Cardiac septum (tissue), 1 donor: Measurements from ENCODE around the gene FCGR2B. TPM values are rescaled to one million over a fixed set of nuclear protein-coding genes. Genes with fewer than 3 reads are reported as not detected.
"Not testable (repeated sequence)": the region's sequence is repeated elsewhere in the genome, so short reads cannot be mapped to it uniquely, and the experiment has no call there.

Experiments
- DNase-seq: peaks from one replicate; pipeline ENCODE4 v3.0.0-alpha.2; 2020; ENCODE audit warnings: low spot score
- intact Hi-C: fragments of 100-400 bp; cut with DNase I; formaldehyde crosslinking; loops from one replicate; pipeline ENCODE4 v1.14.0; 2022
- long read RNA-seq: library from polyadenylated mRNA; unstranded; transcript quantifications from one replicate; pipeline ENCODE4 v2.0.0, GENCODE V29; 2021
- total RNA-seq: library from RNA; stranded (reverse); fragmentation: NEBNext Ultra II Directional; extraction: Animal tissue kit (Norgen Biotek cat#: 25700); gene quantifications from one replicate; pipeline ENCODE4 v1.2.1, GENCODE V29; 2021
- donor health status: DM: no; HTN: no; CAD: no.

Gene FCGR2B
- total RNA-seq = 5.6 TPM
- long read RNA-seq = 0 reads

DNA sequence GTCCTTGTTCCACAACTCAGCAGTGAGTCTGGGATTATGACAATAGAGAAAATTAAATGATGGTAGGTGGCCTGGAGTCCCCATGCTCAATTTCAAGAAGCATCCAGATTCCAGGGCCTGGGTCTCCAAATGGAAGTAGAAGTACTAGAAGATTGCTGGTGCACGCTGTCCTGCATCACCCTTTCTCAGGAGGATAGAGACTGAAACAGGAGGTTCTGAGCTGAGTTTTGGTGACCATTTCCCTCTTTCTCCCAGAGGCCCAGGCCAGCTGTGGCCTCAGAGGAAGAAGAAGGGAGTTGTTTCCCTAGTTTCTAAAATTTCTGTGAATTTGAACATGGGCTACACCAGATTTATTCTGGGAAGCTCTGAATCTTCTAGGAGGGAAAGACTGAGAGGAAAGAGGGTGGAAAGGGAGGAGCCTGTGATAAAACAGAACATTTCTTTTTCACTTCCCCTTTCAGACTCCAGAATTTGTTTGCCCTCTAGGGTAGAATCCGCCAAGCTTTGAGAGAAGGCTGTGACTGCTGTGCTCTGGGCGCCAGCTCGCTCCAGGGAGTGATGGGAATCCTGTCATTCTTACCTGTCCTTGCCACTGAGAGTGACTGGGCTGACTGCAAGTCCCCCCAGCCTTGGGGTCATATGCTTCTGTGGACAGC lies at the start of gene FCGR2B:
Gene FCGR2B, plus strand, starts transcription at position 460 of the 656 bp plus-strand sequence. Its CDS starts 99 bp downstream, at position 559.
- intact Hi-C loops, DNase-seq: not testable (repeated sequence)

DNA sequence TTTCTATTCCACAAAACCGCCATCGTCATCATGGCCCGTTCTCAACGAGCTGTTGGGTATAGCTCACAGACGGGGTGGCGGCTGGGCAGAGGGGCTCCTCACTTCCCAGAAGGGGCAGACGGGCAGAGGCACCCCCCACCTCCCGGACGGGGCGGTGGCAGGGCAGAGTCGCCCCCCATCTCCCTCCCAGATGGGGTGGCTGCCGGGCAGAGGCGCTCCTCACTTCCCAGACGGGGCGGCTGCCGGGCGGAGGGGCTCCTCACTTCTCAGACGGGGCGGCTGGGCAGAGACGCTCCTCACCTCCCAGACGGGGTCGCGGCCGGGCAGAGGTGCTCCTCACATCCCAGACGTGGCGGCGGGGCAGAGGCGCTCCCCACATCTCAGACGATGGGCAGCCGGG lies 46.5 kb upstream of the FCGR2B start:
- DNase-seq = not testable (repeated sequence)

DNA sequence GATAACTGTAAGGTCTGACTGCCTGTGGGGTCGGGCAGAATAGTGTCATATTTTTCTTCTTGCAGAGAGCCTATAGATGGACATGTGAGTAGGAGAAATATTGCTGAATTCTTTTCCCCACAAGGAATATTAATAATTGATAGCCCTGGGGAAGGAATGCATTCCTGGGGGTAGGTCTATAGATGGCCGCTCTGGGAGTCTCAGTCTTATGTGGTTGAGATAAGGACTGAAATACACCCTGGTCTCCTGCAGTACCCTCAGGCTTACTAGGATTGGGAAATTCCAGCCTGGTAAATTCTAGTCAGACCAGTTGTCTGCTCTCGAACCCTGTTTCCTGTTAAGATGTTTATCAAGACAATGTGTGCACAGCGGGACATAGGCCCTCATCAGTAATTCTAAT lies 44.4 kb upstream of the FCGR2B start:
- intact Hi-C loops, DNase-seq: not testable (repeated sequence)

More for the DNA sequence above, 46.5 kb upstream of the FCGR2B start:
- intact Hi-C loops = not testable (repeated sequence)

- DNase-seq, intact Hi-C loops: not testable (repeated sequence)
Observed at GRCh38 chr1:161620399-161620798, 42.5 kb upstream of the FCGR2B start.

DNA sequence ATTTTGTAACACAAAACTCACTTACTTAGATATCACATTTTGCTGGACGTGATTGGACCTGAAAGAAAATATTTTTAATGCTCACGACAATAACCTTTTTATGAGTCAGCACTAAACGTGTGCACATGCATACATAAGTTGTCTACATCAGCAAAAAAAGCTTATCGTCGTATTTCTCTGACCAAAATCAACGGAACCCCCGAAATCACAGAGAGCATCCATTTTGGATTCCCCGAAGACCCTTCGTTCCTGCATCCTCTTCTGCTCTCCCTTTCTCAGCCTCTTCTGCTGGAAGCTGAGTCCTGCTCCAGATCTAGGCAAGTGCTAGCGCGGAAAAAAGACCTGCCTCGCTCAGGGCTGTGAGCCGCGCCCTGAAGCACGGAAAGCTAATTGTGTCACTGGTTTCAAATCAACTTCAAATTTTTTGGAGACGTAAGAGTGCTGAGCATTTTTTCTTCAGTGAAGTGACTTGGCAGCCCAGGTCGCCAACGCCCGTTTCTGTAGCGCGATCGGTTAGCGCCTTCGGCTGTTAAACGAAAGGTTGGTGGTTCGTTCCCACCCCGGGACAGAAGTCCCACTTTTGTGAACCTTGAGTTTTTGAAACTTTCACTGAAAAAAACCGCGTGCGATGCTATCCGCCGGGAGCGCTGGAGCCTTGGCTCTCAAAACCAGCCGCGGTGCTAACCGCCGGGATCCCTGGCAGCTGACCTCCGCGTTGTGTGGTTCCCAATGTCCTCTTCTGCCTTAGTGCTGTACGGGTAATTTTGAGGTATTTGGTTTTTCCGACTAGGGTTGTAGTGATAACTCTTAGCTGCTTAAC lies 41.6 kb upstream of the FCGR2B start:
- intact Hi-C loops, DNase-seq: not testable (repeated sequence)

GRCh38 chr1:161622054-161622453 lies 40.9 kb upstream of the FCGR2B start:
- intact Hi-C loops, DNase-seq: not testable (repeated sequence)

- intact Hi-C loops = not testable (repeated sequence)
Observed at GRCh38 chr1:161623401-161624051, 39.4 kb upstream of the FCGR2B start.

GRCh38 chr1:161624605-161625004 lies 38.3 kb upstream of the FCGR2B start:
- DNase-seq, intact Hi-C loops: not testable (repeated sequence)

More at GRCh38 chr1:161623401-161624051, 39.4 kb upstream of the FCGR2B start:
- not testable (repeated sequence) for DNase-seq

DNA sequence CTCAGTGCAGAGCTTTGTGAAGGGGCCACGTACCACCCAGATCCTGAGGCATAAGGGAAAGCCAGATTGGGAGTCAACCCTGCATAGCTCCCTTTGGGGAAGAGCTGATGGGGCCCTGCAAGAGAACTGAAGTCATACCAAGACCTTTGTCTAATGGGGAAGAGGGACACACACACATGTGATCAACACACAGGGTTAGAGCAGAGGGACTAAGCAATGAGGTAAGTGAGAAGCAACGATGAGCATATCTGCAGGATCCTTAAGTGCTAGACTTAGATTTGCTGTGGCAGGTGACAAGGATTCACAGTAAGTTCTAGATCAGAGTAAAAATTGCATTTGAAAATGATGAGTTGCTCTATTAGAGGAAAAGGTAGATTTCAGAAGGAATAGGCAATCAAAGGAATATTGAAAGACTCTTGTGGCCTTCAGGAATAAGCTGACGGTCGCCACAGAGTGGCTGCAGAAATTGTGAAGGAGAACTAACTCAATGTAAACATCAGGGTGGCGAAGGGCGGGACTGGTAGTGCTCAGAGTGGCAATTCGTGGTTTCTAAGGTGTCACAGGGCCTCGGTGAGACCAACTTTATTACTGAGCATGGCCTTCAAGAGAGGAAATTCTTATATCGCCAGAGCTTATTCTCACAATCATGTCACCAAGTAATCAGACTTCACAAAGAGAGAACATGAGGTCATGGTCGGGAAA lies 36.3 kb upstream of the FCGR2B start:
- intact Hi-C loops, DNase-seq: not testable (repeated sequence)

GRCh38 chr1:161630128-161630742 lies 32.7 kb upstream of the FCGR2B start:
- DNase-seq, intact Hi-C loops: not testable (repeated sequence)

GRCh38 chr1:161631076-161631475 lies 31.9 kb upstream of the FCGR2B start, which contains the start of gene FCGR3B:
Gene FCGR3B (minus strand): TSS chr1:161631176. CDS start chr1:161631094, 82 bp downstream.
- intact Hi-C loops = no loop called here
- DNase-seq = no peak

GRCh38 chr1:161634993-161635392 lies 27.9 kb upstream of the FCGR2B start:
- intact Hi-C loops, DNase-seq: not testable (repeated sequence)

- not testable (repeated sequence) for DNase-seq
Observed at GRCh38 chr1:161636189-161636782, 26.7 kb upstream of the FCGR2B start.

DNA sequence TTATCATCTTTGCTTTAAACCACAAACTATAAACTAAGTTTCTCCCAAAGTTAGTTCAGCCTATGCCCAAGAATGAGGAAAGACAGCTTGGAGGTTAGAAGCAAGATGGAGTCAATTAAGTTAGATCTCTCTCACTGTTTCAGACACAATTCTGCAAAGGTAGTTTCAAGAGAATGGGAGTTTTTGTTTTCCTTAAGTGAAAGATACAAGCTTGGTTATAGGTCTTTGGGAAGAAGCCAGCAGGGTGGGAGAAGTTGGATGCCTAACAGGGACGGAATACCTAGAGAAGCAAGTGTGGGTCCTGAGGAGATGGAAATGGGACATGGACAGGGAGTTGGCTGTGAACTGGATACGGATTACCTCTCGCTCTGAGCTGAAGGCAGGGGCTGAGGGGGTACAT lies 26.0 kb upstream of the FCGR2B start:
- DNase-seq, intact Hi-C loops: not testable (repeated sequence)

More at GRCh38 chr1:161636189-161636782, 26.7 kb upstream of the FCGR2B start:
- intact Hi-C loops = not testable (repeated sequence)

DNA sequence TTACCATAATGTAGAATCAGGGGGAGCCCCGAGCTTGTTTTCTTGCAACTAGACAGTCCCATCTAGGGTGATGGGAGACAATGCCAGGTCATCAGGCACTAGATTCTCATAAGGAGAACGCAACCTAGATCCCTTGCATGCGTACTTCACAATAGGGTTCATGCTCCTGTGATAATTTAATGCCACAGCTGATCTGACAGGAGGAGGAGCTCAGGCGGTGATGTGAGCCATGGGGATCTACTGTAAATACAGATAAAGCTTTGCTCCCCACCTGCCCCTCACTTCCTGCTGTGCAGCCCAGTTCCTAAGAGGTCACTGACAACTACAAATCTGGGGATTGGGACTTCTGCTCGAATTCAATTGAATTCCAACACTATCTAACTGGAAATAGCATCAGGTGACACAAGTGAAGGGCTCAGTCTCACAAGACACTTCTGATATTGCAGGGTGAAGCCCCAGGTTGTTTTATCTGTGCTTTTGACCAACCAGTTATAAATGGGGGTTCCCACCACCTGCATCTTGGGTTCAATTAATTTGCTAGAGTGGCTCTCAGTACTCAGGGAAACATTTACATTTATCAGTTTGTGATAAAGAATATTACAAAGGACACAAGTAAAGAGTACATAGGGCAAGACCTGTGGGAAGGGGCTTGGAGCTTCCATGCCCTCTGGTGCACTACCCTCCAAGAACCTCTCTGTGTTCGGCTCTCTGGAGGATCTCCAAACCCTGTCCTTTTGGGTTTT lies 24.5 kb upstream of the FCGR2B start:
- intact Hi-C loops, DNase-seq: not testable (repeated sequence)

GRCh38 chr1:161639203-161639602 lies 23.7 kb upstream of the FCGR2B start:
- intact Hi-C loops, DNase-seq: not testable (repeated sequence)

- intact Hi-C loops = not testable (repeated sequence)
Observed at GRCh38 chr1:161642697-161643096, 20.2 kb upstream of the FCGR2B start.

More at GRCh38 chr1:161642697-161643096, 20.2 kb upstream of the FCGR2B start:
- DNase-seq = not testable (repeated sequence)
